GM19238 (cell line): ENCODE measurements around the gene HOXB6.

Source experiments
- DNase-seq: peaks from one replicate; pipeline ENCODE4 v3.0.0; 2011; ENCODE audit warnings: low spot score; ENCODE audit not compliant: insufficient read length

Gene HOXB6

DNA sequence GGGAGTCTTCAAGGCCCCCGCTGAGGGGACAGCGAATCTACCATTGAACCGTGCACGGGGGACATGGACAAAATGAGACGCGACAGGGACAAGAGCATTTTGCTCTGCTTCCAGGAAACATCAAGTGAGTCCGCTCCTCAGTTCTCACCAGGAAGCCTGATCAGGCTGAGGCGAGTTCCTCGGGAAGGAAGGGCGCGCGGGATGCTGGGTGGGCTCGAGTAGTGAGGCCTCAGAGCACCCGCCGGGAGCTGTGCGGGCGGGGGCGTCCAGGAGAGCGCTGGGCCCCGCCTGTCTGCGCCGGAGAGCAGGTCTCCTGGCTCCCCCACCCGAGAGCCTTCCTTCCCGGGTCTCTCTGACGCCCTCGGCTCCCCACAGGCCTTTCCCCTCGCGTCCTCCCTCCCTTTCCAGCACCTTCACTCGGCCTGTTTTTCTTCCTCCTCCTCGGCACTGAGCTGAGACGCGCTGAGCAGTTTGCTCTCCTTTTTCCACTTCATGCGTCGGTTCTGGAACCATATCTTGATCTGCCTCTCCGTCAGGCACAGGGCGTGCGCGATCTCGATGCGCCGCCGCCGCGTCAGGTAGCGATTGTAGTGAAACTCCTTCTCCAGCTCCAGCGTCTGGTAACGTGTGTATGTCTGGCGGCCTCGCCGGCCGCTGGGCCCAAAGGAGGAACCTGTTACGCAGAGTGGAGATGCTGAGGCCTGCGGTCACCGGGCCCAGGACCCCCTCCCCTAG is 8.6 kb downstream of the HOXB6 start:
- no peak for DNase-seq

GRCh38 chr17:48595278-48595999 is 9.3 kb downstream of the HOXB6 start:
- DNase-seq, result no peak

- no peak for DNase-seq
Measured at GRCh38 chr17:48594538-48595277, 10.1 kb downstream of the HOXB6 start.

GRCh38 chr17:48593840-48594537 is 10.8 kb downstream of the HOXB6 start:
- peak; percentile 84 for DNase-seq

DNA sequence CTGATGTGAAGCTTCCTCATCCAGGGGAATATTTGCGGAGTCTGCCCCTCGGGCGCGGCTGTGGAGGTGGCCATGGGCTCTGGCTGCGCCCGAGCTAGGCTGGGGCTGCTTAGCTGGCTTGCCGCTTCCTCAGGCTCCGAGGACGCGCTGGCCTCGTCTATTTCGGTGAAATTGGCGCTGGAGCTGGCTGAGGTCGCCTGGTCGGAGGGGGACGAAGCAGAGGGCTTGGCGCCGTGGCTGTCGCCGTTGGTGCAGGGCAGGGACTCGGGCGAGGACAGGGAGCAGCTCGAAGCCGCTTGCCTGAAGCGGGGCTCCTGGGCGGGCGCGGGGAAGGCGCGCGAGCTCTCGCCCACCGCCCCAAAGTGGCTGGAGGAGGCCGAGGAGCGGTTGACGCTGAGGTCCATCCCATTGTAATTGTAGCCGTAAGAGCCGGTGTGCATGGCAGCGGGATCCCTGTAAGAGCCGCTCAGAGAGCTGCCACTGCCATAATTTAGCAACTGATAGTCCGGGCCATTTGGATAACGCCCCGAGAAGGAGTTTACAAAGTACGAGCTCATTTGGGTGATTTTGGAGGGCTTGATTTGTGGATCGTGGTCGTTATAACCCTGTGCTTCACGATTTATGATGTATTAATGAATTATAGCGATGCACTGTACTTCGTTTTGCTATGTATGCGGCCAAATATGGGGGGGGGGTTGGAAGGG is 11.5 kb downstream of the HOXB6 start, which contains the start of gene HOXB5:
TSS of gene HOXB5 (minus strand) at position 654 of the 704 bp plus-strand sequence. CDS start at position 557, 97 bp downstream.
- DNase-seq, result no peak

- DNase-seq, result no peak
Measured at GRCh38 chr17:48592577-48592976, 12.2 kb downstream of the HOXB6 start.

- no peak for DNase-seq
Measured at GRCh38 chr17:48592057-48592514, 12.7 kb downstream of the HOXB6 start.

DNA sequence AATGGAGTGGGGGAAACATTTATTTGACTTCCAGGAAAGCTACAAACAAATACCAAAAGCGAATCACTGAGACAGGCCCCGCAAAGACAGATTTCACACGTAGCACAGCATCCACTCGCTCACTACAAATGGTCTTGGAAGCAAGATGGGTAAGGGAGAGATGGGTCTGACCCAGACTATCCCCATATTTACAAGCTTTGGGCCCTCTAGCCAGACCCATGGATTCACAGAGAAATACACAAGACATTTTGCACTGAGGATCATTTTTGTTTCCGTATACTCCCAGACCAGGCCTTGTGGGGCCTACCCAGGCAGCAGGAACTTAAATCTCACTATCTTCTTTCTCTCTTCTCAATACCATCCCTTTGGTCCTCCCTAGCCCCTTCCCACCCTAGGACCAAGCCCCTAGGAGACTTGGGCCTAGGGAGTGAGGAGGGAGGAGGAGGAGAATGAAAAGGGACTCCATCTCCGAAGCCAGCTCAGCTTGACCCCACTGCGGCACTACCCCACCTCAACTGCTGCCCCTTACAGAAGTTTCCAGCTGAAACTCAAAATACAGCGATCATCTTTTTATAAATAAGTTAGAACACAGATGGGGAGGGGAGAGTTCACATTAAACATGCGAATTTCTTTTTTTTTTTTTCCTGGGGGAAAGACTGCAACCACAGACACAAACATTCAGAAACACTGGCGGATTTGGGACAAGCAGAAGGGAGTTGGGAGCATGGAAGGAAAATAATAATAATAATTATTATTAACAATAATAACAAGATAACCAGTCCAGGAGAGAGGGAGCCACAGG is 13.3 kb downstream of the HOXB6 start:
- DNase-seq, result no peak

GRCh38 chr17:48590607-48591161 is 14.1 kb downstream of the HOXB6 start:
- DNase-seq, result no peak

- DNase-seq, result no peak
Measured at GRCh38 chr17:48589831-48590606, 14.8 kb downstream of the HOXB6 start, which contains the start of gene HOXB3. Gene HOXB3 (minus strand): TSS chr17:48590241. CDS start chr17:48552474, 37,767 bp downstream.

GRCh38 chr17:48589060-48589830 is 15.5 kb downstream of the HOXB6 start:
- no peak for DNase-seq

- DNase-seq, result no peak
Measured at GRCh38 chr17:48588528-48588927, 16.3 kb downstream of the HOXB6 start.

DNA sequence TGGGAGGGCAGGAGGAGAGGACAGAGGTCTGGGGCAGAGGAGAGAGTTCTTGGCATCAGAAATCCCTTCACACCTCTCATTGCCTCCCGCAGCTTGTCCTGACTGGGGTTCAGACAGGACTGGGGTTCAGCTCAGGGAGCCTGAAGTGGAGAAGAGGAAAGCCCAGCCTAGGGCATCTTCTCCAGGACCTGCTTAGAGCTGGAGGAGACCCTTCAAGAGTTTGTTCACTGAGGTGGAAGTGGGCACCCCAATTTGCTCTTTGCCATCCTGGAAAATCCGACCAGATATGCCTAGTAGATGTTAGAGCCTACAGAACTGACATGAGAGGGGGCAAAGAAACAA is 16.7 kb downstream of the HOXB6 start:
- no peak for DNase-seq

DNA sequence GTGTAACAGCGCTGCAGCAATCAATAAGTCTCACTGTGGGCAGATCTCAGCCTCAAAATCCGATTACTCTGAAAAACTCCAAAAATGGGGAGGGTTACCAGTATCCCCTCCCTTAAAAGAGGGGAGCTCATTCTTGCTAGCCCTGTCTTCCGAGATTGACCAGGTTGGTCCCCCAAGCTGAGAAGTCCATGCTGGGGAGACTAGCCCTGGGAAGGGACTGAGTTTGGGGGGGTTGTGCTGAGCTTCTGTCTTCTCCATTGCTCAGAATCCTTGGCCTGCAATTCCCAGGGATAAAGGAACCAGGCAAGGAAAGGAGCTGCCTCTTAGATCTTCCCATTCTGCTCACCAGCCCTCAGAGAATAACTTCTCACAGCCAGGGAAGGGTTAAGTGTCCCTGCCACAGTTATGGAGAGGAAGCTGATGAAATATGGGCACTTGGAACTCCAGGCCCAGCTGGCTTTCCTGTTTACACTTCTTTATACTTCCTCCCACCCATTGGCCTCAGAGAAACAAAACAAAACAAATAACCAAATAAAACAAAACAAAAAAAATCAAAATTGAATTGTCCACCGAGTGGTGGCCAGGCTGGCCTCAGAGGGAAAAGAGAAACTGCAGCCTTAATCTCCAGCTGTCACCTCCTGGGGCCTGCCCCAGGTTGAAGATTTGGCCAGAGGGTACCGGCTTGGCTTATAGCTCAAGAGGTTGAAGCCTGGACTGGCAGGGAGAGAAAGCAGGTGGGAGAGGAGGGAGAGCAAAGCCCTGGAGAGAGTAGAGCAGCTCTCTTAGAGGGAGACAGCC is 17.3 kb downstream of the HOXB6 start:
- DNase-seq, result no peak

DNA sequence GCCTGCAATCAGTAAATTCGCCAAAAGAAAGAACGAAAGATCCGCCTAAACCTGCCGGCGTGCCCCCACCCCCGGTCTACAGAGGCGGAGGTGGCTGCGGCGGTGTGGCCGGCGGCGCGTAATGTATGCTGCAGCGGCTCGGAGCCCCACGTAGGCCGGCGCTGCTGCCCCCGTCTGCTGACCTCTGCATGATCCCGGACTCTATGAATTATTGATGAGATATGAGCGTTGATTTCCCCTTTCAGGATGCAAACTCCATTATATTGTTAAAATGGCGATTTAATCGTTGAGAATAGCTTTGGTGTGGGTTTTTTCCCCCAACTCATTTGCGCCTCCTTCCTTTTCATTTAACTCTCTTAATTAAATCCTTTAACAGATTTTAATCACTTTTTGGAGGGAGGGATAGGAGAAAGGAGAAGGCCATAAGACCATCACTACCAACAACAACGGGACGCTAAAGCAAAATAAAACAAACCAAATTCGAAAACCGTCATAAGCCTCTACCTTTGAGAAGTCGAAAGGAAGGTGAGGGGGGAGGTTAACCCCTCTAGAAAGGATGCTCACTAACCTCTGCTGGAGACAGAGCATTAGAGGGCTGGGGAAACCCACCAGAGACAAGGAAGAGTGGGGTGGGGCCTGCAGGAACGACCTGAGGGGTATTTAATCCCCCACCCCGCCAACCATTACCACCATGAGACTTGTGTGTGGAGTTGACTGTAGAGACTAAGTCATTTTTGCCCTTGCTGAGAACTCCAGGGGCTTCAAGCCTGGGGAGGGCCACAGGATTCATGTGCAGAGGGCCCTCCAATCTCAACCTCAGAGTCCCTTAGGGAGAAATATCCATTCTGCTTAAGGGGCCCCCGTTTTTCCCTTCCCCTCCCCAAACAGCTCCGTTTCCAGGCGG is 18.2 kb downstream of the HOXB6 start:
- DNase-seq, result peak; percentile 62

DNA sequence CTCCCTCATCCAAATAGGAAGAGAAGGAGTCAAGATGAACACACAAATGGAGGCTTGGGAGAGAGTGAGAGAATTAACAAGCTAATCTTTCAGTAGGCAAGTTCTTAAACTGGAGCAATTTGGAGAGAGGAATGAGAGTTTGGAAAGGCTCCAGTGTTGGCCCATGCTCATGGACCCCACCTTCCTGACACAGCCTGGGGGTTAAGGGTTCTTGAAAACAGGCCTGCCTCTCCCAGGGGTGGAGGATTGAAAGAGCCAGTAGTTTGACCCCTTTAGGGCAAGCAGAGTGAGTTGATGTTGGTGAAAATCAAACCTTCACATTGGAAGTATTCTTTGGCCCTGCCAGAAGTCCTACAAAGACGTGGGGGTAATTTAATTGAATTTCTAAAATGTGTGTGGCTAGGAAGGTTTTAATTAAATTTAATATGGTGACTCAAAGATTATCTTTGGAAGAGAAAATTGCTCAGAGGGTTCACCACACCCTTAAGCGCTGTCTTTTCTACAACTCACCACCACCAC is 20.5 kb downstream of the HOXB6 start:
- no peak for DNase-seq
